Ovary (tissue), 3 donors: ENCODE results near the gene PLP2.

Source experiments
- CTCF ChIP-seq, 3 donors: fragments of 450-650 bp in 2 of 3; fragments of 200-600 bp in 1 of 3; IDR thresholded peaks; one replicate each; pipeline versions ENCODE4 v1.5.1 to v1.8.0; 2016 to 2022; ENCODE audit warnings: antibody characterized with exemption in 3 of 3, mild to moderate bottlenecking in 1 of 3
- EP300 ChIP-seq: sonication (generic); formaldehyde crosslinking; IDR thresholded peaks from one replicate; pipeline ENCODE4 v1.6.1; 2017; ENCODE audit warnings: antibody characterized with exemption
- POLR2A ChIP-seq: fragments of 450-650 bp; IDR thresholded peaks from one replicate; pipeline ENCODE4 v1.6.1; 2017; ENCODE audit warnings: antibody characterized with exemption, mild to moderate bottlenecking, moderate library complexity
- donor health status: DM: no; HTN: no; CAD: no.

DNA sequence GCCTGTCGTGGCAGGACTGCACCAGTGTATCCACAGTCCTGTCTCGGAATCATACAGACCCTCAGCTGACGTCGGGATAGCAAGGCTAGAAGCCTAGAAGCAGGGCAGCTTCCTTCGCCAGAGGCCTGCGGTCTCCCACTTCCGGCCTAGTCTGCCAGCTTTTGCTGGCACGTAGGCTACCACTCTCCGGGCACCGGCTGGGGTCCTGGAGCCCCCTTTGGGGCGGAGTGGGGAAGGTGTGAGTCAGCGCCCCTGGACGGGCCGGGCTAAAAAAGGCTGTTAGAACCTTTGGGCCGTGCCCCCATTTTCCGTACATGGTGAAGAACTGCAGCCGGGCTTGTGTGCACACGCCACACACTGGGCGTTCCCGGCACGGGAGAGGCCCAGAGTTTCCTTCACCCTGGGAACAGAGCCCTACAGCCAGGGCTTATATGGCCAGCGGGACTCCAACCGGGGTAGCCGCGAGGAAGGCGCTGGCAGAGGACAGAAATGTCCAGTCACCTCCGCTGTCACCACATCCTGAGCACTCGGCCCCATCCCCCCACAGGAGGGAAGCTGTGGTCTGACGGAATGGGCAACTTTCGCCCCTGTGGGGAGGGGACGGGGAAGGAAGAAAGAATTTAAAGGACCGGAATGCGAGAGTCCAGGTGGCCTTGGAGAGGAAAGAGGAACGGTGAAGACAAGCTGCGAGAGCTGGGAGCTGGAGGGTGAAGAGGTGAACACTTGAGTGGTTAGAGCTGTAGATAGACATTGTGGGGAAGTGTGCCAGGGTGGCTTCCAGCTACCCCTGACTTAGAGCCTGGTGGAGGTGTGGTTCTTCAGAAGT is 4.6 kb upstream of the PLP2 start:
- peak; percentile 24 for TF ChIP-seq POLR2A
- TF ChIP-seq CTCF (IDR thresholded peaks at IDR 0.05): no peak
- no peak for TF ChIP-seq EP300
